Left ventricle myocardium superior (tissue), 1 donor: Measurements from ENCODE around the gene AIMP1. TPM values are rescaled to one million over a fixed set of nuclear protein-coding genes. Genes with fewer than 3 reads are reported as not detected.
"Not testable (repeated sequence)": the region's sequence is repeated elsewhere in the genome, so short reads cannot be mapped to it uniquely, and the experiment has no call there.

Experiments
- ATAC-seq: fragments of 200-7000 bp; cut with Tn5 transposase; one replicate; pipeline ENCODE4 v1.9.1; 2020; ENCODE audit warnings: mild to moderate bottlenecking, moderate library complexity
- DNase-seq: peaks from one replicate; pipeline ENCODE4 v3.0.0-alpha.2; 2020
- intact Hi-C: fragments of 100-400 bp; cut with micrococcal nuclease; formaldehyde crosslinking; loops from one replicate; pipeline ENCODE4 v1.11.0; 2022
- total RNA-seq: library from RNA; stranded (reverse); fragmentation: NEBNext Ultra II Directional; extraction: Animal tissue kit (Norgen Biotek cat#: 25700); gene quantifications from one replicate; pipeline ENCODE4 v1.2.1, GENCODE V29; 2021
- donor health status: DM: no; HTN: yes; CAD: no; lungs with severe emphysema.

AIMP1 gene
- total RNA-seq, 1 donor from 2014 or later: 36.6 TPM

DNA sequence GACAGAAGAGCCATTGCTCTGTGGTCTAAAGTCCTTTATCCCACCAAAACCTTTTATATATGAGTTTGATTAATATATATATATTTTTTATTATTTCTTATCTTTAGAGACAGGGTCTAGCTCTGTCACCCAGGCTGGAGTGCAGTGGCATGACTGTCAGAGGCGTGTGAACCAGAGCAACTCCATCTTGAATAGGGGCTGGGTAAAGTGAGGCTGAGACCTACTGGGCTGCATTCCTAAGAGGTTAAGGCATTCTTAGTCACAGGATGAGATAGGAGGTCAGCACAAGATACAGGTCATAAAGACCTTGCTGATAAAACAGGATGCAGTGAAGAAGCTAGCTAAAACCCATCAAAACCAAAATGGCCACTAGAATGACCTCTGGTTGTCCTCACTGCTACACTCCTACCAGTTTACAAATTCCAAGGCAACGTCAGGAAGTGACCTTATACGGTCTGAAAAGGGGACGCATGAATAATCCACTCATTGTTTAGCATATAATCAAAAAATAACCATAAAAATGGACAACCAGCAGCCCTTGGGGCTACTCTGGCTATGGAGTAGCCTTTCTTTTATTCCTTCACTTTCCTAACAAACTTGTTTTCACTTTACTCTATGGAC, 10.8 kb upstream of the AIMP1 start:
- DNase-seq: no peak
- intact Hi-C loops: no loop called here
- ATAC-seq: no peak

DNA sequence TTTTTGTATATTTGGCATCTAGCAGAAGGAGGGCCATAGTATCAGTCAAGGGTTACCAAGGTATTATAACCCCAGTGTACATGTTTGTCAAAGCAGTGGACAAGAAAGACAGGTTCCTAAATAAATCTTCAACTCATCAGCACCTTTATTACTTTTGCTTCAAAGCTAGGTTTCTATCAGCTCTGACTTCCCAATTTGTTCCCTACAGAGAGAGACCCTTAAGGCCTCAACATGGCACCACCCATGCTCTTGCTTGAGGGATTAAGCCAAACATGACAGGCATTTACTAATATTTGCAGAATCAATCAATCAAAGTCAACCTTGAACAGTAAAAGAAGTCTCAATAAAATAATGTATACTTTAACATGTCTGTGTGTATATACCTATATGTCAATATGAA, 9.8 kb upstream of the AIMP1 start:
- DNase-seq: no peak

DNA sequence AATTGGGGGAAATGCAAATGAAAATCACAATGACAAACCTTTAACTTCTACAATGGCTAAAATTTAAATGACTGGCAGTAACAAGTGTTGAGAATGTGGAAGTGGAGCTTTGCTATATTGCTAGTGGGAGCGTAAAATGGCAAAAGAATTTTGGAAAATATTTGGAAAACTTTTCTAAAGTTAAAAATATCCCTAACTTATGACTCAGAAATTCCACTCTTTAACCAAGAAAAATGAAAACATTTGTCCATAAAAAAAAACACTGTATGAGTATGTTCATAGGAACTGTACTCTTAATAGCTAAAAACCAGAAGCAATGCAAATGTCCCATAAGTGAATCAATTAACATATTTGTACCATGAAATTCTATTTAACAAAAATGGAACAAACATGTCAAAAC, 4.0 kb upstream of the AIMP1 start:
- intact Hi-C loops: no loop called here
- no peak for ATAC-seq

More for the DNA sequence above, 9.8 kb upstream of the AIMP1 start:
- intact Hi-C loops: no loop called here
- ATAC-seq: no peak

DNA sequence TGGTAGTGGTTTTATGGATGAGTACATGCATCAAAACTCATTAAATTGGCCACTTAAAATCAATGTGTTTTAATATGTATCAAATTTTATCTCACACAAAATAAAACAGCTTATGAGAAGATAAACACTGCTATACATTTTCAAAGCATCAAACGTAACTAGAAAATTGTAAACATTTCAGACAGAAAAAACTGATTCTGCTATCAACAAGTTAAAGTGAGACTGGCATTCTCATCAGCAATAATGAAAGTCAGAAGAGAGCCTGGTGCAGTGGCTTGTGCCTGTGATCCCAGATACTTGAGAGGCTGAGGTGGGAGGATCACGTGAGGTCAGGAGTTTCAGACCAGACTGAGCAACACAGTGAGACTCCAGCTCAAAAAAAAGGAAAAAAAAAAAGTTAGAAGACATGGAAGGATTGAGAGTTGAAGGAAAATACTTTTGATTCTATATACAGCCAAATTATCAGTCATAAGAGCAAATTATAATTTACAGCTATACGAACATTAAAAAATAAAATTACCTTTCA, 3.3 kb upstream of the AIMP1 start:
- DNase-seq: no peak
- ATAC-seq: no peak
- intact Hi-C loops: no loop called here

More for the DNA sequence above, 4.0 kb upstream of the AIMP1 start:
- DNase-seq: no peak

DNA sequence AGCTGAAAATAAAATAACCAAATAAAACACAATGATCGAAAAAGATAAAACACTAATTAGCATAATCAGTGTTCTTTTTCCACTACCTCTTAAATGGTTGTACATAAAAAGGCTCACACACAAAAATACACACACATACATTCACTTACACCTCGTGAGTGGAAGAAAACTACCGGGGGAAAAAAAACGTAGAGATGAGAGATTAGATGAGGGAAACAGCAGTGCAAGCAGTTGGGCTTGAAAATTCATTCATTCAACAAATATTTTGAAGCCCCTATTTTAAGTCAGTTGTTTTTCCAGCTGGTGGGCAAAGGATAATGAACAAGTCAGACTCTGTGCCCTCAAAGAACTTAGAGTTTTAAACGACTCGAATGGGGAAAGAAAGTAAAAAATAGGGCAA, 1.4 kb upstream of the AIMP1 start:
- DNase-seq: no peak
- ATAC-seq: no peak
- intact Hi-C loops: no loop called here

DNA sequence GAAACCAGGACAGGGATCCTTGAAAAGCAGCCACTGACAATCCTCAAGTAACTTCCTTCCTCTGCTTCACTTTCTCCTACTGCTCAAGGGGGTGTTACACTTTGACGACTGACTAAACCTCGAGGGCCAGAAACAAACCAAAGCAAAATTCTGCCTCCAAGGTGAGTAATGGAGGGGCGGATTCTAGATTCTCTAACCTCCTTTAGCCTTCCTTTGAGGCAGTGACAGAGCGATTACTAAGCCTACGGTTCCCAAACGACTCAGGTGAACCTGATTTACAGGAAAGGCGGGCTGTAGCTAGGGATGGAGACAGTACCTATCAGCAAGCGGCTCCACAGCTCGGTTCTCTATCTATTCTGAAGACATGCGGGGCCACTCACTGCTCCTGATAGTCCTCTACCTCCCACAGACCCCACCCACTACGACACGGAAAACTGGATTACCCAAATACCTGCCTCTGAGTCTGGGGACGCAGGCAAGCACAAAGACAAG, 828 bp upstream of the AIMP1 start:
- no peak for ATAC-seq
- no peak for DNase-seq
- intact Hi-C loops: no loop called here

DNA sequence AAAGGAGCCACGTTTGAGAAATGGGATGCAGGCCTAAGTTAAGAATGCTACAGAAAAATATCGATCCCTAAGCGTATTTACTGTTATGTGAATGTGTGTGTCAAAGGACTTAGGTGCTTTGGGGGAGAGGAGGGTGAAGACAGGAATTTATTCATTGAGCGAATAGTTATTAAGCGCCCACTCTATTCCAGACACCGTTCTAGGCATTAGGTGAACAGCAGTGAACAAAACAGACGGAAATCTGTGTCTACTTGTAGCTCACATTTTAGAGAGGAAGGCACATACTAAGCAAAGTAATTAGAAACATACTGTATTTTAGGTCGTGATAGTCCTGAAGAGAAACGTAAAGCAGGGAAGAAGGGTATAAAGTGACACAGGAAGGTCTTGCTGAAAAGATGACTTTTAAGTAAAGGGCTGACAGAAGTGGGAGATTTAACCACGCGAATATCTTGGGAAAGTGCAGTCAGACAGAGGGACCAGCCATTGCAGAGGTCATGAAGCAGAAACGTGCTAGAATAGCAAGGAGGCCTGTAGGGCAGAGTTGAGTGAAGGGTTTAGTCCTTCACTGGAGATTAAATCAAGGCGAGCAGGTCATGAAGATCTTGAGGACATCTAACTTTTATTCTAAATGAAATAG, 541 bp downstream of the AIMP1 start:
- intact Hi-C loops: no loop called here
- DNase-seq (no peak), ATAC-seq (no peak)

DNA sequence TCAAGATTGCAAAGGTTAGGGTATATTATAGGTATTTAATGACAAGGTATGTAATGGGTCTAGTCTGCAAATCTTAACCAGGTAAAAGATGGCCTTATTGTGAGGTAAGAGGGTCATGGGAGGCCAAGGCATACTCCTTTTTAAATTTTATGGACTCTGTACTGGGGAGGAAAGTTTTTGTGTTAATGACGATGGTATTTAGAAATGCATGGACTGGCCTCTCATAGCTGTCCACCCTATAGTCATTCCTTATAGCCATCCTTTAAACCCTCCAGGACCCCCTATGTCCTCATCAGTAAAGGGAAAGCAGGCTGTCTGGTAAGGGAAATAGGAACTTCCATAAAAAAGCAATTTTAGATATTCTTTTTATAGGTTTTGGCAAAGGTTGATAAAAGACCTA, 1.5 kb downstream of the AIMP1 start:
- ATAC-seq (no peak), DNase-seq (no peak)
- intact Hi-C loops: no loop called here

DNA sequence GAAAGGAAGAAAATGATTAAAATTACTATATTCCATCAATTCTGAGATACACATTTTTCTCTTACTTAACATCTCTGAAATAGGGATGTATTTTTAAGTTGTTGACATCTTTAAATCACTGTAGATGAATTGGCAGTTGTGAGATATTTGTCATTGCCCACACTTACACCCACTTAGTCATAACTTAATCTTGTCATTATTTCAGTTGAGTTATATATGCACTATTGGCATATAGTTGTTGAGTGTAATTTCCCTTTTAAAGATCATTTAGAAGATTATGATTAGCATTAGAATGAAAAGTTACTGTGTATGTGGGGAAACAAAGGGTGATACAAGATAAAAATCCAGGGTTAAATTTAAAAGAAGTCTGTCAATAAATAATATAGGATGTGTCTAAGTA, 2.2 kb downstream of the AIMP1 start:
- no peak for DNase-seq
- intact Hi-C loops: no loop called here
- no peak for ATAC-seq

DNA sequence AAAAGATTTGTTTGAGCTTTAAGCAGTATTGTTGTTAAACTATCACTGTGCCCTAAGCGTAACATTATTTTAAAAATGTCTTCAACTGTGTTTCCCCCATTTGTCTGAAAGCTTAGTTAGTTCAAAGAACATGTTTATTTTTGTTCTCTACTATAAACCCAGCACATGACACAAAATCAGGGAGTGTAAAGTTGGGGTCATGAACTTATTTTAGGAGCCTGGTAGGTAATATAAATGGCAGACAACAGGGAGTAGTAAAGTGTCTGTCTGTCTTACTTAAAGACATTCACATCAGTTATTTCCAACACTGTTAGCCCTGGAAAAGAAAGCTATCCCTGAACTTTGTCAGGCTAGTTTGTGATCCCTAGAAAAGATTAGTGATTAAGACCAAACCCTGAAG, 3.9 kb downstream of the AIMP1 start:
- no peak for DNase-seq
- intact Hi-C loops: no loop called here
- no peak for ATAC-seq

DNA sequence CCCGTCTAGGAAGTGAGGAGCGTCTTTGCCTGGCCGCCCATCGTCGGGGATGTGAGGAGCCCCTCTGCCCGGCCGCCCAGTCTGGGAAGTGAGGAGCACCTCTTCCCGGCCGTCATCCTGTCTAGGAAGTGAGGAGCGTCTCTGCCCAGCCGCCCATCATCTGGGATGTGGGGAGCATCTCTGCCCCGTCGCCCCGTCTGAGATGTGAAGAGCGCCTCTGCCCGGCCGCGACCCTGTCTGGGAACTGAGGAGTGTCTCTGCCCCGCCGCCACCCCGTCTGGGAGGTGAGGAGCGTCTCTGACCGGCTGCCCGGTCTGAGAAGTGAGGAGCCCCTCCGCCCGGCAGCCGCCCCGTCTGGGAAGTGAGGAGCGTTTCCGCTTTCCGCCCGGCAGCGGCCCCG, 4.8 kb downstream of the AIMP1 start:
- ATAC-seq, intact Hi-C loops, DNase-seq: not testable (repeated sequence)

DNA sequence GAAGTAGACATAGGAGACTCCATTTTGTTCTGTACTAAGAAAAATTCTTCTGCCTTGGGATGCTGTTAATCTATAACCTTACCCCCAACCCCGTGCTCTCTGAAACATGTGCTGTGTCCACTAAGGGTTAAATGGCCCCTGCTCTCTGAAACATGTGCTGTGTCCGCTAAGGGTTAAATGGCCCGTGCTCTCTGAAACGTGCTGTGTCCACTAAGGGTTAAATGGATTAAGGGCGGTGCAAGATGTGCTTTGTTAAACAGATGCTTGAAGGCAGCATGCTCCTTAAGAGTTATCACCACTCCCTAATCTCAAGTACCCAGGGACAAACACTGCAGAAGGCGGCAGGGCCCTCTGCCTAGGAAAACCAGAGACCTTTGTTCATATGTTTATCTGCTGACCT, 5.5 kb downstream of the AIMP1 start:
- ATAC-seq, intact Hi-C loops, DNase-seq: not testable (repeated sequence)

DNA sequence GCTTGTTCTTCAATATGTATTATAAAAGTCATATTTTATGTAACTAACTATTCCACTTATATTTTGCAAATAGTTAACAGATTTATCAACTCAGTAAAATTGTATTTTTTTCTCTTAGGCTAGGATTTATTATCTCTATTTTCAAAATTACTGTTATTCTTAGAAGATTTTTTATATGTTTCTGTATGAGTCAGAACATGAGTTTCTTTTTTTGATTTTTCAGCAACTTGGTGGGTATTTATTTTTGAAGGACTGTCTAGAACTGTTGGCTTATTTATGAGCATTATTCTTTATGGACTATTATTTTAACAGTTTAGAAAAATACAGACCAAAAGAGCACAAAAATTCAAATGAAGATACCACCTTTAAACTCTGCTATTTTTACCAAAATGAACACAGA, 6.8 kb downstream of the AIMP1 start:
- DNase-seq (no peak), ATAC-seq (no peak)
- intact Hi-C loops: no loop called here

DNA sequence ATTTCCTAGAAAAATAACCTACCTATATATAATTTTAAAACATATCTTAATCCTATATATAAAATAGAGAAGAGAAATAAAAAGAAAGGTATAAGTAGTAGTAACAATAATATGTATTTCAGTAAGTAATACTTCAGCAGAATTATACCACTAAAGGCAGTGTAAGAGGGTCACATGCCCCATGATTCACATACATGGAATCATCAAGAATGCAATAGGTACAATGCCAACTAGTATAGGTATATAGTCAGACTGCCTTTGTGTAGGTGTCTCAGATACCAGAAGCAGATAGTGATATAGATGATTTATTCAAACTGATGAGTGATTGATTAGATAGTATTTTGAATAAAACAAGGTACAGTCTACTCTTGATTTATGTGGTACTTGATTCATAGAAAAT, 9.4 kb downstream of the AIMP1 start:
- no peak for DNase-seq
- ATAC-seq: no peak
- intact Hi-C loops: no loop called here

DNA sequence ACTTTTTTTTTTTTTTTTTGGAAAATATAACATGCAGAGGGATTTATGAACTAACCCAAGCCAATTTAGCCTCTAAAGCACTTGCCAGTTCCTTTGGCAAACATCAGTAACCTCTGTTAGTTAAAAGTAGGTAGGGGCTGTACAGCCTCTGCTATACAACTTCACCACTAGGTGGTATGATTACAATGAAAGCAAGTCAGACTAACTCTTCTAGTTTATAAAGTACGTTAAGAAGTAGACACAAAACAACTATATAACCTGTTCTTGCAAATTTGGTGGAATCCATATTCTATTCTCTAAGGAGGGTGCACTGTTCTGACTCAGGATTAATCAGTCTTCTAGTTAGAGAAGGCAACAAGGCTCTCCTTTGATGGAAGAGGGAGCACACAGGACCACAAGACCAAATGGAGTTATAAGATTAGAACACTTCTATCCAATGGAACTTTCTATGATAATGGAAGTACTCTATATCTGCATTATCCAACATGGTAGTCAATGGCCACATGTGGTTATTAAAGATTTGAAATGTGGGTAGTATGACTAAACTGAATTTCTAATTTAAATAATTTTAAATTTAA, 12.8 kb downstream of the AIMP1 start:
- DNase-seq (no peak), ATAC-seq (peak; percentile 60)
- intact Hi-C loops: no loop called here

DNA sequence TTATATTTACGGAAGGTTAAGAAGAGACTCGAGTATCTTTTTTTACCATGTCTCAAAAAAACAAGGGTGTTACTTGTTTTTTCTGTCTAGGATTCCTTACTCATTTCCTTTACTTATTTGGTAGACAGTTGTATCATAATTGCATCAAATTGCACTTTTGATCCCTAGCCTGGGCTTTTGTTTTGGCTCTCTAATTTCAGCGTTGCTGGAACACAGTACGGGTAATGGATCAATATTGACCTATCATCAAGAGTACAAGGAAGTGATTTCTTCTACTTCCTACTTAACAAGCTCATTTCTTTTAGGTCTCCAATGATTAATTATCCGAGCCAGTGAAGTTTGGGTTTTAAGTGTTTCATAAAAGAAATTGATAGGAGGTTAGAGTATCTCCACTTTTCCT, 16.8 kb downstream of the AIMP1 start:
- intact Hi-C loops: no loop called here
- ATAC-seq (no peak), DNase-seq (no peak)

DNA sequence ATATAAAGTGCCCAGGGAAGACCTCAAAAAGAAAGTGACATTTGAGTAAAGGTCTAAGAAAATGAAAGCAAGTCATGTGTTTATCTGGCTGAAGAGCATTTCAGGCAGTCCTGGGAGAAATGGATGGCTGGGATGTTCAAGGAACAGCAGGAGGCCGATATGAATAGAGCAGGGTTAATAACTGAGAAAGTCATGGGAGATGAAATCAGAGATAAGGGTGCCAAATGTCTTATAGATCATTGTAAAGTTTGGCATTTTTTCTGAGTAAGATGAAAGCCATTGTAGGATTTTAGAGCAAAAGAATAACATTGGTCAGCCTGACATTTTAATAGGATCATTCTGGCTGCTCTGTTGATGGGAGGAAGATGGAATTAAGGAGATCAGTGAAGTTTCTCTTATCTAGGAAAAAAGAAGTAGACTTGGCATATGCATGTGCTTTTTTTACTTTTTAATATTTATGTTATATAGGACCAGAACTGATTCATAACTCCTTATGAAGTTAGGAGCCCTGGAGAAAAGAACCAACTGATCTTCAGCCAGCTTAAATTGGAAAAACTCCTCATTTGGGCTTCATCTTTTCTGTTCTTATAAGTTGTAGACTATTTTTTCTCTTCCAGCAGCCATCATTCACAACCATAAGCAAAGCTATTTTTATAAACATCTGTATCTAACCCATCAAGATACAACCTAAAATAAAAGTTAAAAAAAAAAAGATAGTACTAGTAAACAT, 18.6 kb downstream of the AIMP1 start:
- ATAC-seq: no peak
- DNase-seq: no peak
- intact Hi-C loops: no loop called here

DNA sequence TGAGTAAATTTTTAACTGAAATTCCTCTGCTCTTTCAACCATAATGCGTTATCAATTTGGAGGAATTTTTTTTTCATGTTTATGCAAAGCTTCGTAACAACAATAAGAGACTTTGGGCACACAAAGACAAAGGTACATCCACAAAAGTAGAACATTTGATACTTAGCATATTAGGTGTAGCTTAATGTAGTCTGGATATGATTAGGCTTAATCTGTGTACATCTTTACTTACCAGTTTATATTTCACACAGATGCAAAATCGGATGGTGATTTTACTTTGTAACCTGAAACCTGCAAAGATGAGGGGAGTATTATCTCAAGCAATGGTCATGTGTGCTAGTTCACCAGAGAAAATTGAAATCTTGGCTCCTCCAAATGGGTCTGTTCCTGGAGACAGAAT, 20.3 kb downstream of the AIMP1 start:
- ATAC-seq: no peak
- DNase-seq: no peak
- intact Hi-C loops: no loop called here

DNA sequence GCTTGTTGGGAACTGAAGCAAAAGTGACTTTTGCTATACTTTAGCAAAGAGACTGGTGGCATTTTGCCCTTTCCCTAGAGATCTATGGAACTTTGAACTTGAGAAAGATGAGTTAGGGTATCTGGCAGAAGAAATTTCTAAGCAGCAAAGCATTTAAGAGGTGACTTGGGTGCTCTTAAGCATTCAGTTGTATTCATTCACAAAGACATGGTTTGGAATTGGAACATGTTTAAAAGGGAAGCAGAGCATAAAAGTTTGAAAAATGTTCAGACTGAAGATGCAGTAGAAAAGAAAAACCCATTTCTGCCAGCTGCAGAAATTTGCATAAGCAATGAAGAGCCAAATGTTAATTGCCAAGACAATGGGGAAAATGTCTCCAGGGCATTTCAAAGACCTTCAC, 21.6 kb downstream of the AIMP1 start:
- no peak for ATAC-seq
- no peak for DNase-seq
- intact Hi-C loops: no loop called here

DNA sequence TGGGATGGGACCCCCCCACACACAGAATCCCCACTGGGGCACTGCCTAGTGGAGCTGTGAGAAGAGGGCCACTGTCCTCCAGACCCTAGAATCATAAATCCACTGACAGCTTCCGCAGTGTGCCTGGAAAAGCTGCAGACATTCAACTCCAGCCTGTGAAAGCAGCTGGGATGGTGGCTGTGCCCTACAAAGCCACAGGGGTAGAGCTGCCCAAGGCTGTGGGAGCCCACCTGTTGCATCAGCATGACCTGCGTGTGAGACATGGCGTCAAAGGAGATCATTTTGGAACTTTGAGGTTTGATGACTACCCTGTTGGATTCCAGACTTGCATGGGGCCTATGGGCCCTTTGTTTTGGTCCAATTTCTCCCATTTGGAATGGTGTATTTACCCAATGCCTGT, 22.3 kb downstream of the AIMP1 start:
- intact Hi-C loops: no loop called here
- ATAC-seq: no peak
- no peak for DNase-seq
